NCI-H748 (cell line): ENCODE data around the gene KXD1.
"Not testable (repeated sequence)": the region's sequence is repeated elsewhere in the genome, so short reads cannot be mapped to it uniquely, and the experiment has no call there.

Experiments used
- DNase-seq: peaks from one replicate; lab custom pipeline; 2025; ENCODE audit not compliant: unreplicated experiment; lab: John Stamatoyannopoulos, UW

Gene KXD1

DNA sequence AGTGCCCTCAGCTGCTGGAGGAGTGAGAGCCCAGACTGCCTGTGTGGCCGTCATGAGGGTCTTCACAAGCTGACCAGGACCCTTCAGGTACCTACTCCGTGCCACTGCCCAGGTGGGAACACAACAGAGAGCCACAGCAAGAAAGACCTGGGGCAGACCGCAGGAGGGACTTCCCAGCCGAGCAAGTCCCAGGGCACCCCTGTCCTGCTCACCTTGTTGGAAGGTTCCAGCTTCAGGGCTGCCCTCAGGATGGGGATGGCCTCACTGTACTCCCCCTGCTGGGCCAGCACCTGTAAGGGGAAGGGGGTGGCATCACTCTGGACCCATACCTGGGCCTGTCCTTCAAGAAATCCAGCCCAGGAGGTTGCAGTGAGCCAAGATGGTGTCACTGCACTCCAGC, 24.6 kb upstream of the KXD1 start:
- no peak for DNase-seq

GRCh38 chr19:18536475-18536874, 21.2 kb upstream of the KXD1 start:
- no peak for DNase-seq

- no peak for DNase-seq
Measured at GRCh38 chr19:18537431-18537830, 20.2 kb upstream of the KXD1 start.

DNA sequence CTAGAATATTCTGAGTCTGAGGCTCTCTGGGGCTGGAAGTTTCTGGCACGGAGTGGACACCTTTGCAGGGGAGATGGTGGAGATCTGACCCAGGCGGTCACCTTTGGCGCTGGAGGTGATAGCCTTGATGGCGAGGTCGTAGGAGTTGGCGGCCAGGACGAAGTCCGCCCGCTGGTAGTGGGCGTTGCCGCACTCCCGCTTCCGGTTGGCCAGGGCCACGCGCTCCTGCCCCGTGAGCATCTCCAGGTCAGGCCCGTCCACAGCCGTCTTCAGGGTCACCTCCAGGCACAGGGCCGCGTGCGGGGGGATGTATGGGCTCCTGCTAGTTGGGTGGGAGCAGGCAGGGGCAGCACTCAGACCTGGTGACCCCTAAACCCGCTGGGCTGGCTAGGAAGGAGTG, 19.6 kb upstream of the KXD1 start:
- no peak for DNase-seq

DNA sequence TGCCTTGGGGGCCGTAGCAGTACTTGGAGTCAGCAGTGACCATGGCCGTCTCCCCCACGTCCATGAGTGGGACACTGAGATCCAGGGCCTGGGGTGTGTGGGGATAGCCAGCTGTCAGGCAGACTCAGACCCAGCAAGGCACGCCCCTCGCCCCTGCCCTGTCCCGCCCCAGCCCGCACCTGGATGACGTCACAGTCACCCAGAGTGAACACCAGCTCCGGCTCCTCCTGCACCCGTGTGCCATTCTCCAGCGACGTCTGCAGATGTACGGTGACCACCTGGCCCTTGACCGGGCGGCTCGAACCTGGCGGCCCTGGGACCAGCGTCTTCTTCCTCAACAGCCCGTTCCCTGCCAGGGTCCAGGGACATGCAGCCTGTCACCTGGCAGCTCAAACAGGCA, 18.3 kb upstream of the KXD1 start:
- DNase-seq: no peak

- not testable (repeated sequence) for DNase-seq
Measured at GRCh38 chr19:18540200-18540599, 17.5 kb upstream of the KXD1 start.

GRCh38 chr19:18541258-18541991, 16.2 kb upstream of the KXD1 start:
- no peak for DNase-seq

GRCh38 chr19:18541992-18542940, 15.4 kb upstream of the KXD1 start:
- DNase-seq: no peak

DNA sequence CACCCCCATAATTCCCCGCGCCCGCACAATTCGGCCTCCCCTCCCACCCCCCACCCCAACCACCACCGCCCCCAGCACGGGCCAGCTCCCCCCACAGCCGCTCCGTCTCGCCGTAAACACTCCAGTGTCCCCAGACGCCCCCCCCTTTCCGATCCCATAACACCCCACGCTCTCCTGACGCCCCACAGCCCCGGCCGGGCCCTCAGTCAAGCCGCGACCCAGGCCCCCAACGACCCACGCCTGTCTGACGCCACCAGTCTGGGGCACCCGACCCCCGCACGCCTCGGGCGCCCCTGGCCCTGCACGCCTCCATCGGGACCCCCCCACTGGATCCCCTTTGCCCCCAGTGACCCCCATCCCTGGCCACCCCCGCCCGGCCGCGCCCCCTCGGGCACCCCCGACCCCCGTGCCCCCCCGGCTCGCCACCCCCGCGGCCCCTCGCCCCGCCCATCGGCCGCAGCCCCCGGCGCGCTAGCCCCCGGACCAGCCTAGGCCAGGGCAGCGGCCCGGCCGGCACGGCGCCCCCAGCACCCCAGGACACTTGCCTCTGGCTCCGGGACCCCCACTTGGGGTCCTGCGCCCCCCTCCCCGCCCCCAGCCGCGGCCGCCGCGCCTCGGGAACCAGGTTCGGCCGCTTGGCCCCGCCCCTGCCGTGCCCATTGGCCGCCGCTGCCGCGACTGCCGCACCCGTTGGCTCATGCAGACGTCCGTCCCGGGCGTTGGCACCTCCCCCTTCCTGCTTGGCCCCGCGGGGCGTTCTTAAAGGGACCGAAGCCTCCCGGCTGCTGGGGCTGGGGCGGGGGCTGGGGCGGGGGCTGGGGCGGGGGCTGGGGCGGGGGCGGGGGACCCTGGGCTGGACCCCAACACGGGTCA, 14.5 kb upstream of the KXD1 start, which contains the start of gene FKBP8:
FKBP8 (minus strand) TSS at position 633 of the 873 bp plus-strand sequence. CDS start 1,603 bp downstream, outside the sequence.
- peak; percentile 86 for DNase-seq

- DNase-seq: peak; percentile 63
Measured at GRCh38 chr19:18543814-18544475, 13.7 kb upstream of the KXD1 start.

GRCh38 chr19:18551631-18552030, 6.0 kb upstream of the KXD1 start:
- no peak for DNase-seq

DNA sequence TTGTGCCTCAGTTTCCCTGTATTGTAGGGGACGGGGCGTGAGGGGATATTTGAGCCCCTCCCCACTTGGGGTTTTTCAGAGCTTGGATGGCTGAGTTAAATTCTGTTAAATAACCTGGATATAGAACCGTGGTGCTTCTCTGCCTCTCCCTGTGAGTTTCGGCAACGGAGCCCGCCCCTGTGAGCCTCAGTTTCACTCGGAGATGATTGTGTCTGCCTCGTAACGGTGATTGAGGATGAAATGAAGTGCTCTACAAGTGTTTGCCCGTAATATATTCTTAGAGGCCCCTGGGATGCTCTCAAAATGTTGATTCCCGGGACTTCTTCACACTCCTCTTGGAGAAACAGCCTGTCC, 509 bp downstream of the KXD1 start:
- no peak for DNase-seq

DNA sequence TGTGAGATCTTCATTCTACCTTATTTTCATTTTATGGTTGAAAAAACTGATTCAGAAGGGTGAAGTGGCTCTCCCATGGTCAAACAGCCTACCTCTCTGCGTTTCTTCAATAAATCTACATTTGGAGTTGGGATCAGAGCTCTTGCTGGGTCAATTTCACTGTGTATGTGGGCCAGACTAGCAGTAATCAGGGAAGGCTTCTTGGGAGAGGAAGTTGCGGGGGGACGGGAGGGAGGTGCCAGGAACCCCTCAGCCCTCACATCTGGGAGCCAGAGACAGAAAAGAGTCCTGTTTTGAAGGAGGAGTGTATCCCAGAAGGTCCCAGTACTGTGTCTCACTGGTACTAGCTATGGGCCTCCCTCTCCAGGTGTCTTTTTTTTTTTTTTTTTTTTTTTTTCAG, 934 bp downstream of the KXD1 start:
- no peak for DNase-seq

DNA sequence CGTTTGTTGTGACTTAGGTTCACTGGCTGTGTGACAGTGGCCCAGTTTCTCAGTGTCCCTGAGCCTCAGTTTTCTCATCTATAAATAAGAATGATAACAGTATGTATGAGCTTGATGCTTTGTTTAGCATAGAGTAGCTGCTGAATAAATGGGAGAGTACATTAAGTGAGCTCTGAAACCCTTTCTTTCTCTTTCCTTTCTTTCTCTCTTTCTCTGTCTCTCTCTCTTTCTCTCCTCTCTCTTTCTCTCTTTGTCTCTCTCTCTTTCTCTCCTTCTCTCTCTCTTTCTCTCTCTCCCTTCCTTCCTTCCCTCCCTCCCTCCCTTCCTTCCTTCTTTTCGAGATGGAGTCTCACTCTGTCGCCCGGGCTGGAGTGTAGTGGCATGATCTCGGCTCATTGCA, 2.0 kb downstream of the KXD1 start:
- DNase-seq: no peak

- no peak for DNase-seq
Measured at GRCh38 chr19:18562086-18562485, 4.4 kb downstream of the KXD1 start.

GRCh38 chr19:18566953-18567352, 9.3 kb downstream of the KXD1 start:
- DNase-seq: no peak

DNA sequence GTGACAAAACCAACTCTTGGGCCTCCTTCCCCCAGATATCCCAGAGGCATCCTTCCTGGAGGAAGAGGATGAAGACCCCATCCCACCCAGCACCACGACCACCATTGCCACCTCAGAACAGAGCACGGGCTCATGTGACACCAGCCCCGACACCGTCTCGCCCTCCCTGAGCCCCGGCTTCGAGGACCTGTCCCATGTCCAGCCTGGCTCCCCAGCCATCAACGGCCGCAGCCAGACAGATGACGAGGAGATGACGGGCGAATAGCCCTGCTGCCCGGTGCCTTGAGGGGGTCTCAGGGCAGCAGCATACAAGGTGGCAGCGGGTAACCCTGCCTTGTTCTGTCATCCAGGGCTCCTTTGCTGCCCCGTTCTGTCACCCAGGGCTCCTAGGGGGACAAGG, 10.7 kb downstream of the KXD1 start:
- DNase-seq: no peak

- peak; percentile 97 for DNase-seq
Measured at GRCh38 chr19:18571564-18572344, 14.1 kb downstream of the KXD1 start, which contains the start of gene UBA52. TSS of gene UBA52 (plus strand) at chr19:18571857. CDS start at chr19:18573301, 1,444 bp downstream.

- DNase-seq: no peak
Measured at GRCh38 chr19:18574691-18575291, 17.1 kb downstream of the KXD1 start.
